Mammary epithelial cell (primary cell): ENCODE data around the gene EMSY.

Experiments
- CTCF ChIP-seq, 2 donors: IDR thresholded peaks in 1 of 2; conservative IDR thresholded peaks in 1 of 2; 2 replicates each; pipeline ENCODE4 v1.5.1; 2011 to 2012; ENCODE audit warnings: inconsistent platforms in 2 of 2, low read length in 2 of 2, mild to moderate bottlenecking in 2 of 2, control low read depth in 1 of 2, low read depth in 1 of 2; ENCODE audit not compliant: insufficient read depth in 1 of 2; ENCODE audit errors: extremely low read depth in 1 of 2
- EZH2 ChIP-seq: IDR thresholded peaks from 2 replicates; pipeline ENCODE4 v1.6.1; 2012; ENCODE audit warnings: low read length, inconsistent platforms, borderline replicate concordance

GRCh38 chr11:76554767-76555166 is 109.9 kb downstream of the EMSY start:
- TF ChIP-seq CTCF (conservative IDR thresholded peaks at IDR 0.05 in 1 of 2, IDR thresholded peaks at IDR 0.05 in 1 of 2; ENCODE audit: extremely low read depth in 1 of 2, insufficient read depth in 1 of 2, low read depth in 1 of 2, low read length in 2 of 2), result no peak
- TF ChIP-seq EZH2, result no peak
